HG02970 (cell line): ENCODE measurements around the gene NAA50.

Source experiments
- ATAC-seq: cut with Tn5 transposase; IDR thresholded peaks from one replicate; pipeline ENCODE4 v1.9.1; 2021; ENCODE audit warnings: mild to moderate bottlenecking, moderate library complexity, moderate number of reproducible peaks; ENCODE audit not compliant: unreplicated experiment, low FRiP score

Gene NAA50

GRCh38 chr3:113745756-113746547 lies at the start of gene NAA50:
NAA50 (minus strand) TSS chr3:113746249; CDS start chr3:113745949, 300 bp downstream.
- peak; percentile 59 for ATAC-seq

GRCh38 chr3:113795693-113796092 lies 49.6 kb upstream of the NAA50 start:
- ATAC-seq = no peak

GRCh38 chr3:113794526-113794925 lies 48.5 kb upstream of the NAA50 start:
- ATAC-seq = no peak

- no peak for ATAC-seq
Measured at GRCh38 chr3:113791381-113791780, 45.3 kb upstream of the NAA50 start.

- no peak for ATAC-seq
Measured at GRCh38 chr3:113783980-113784379, 37.9 kb upstream of the NAA50 start.

- ATAC-seq = no peak
Measured at GRCh38 chr3:113783463-113783862, 37.4 kb upstream of the NAA50 start.

GRCh38 chr3:113776564-113776963 lies 30.5 kb upstream of the NAA50 start:
- ATAC-seq = no peak

- ATAC-seq = no peak
Measured at GRCh38 chr3:113775516-113775915, 29.5 kb upstream of the NAA50 start.

GRCh38 chr3:113773381-113773780 lies 27.3 kb upstream of the NAA50 start:
- no peak for ATAC-seq

GRCh38 chr3:113771993-113772392 lies 25.9 kb upstream of the NAA50 start:
- ATAC-seq = no peak

GRCh38 chr3:113769551-113769950 lies 23.5 kb upstream of the NAA50 start:
- ATAC-seq = no peak

- no peak for ATAC-seq
Measured at GRCh38 chr3:113764698-113765097, 18.6 kb upstream of the NAA50 start.

- no peak for ATAC-seq
Measured at GRCh38 chr3:113758389-113759024, 12.5 kb upstream of the NAA50 start.

- no peak for ATAC-seq
Measured at GRCh38 chr3:113754494-113755159, 8.6 kb upstream of the NAA50 start.

GRCh38 chr3:113753376-113753985 lies 7.4 kb upstream of the NAA50 start:
- ATAC-seq = no peak

GRCh38 chr3:113751141-113751540 lies 5.1 kb upstream of the NAA50 start:
- no peak for ATAC-seq

GRCh38 chr3:113747283-113748046 lies 1.4 kb upstream of the NAA50 start:
- ATAC-seq = peak; percentile 12

- ATAC-seq = peak; percentile 40
Measured at GRCh38 chr3:113746548-113747282, 666 bp upstream of the NAA50 start, which contains the start of gene ATP6V1A. ATP6V1A (plus strand) TSS chr3:113747035; CDS start chr3:113778754, 31,719 bp downstream.

- peak; percentile 36 for ATAC-seq
Measured at GRCh38 chr3:113744941-113745755, 901 bp downstream of the NAA50 start.
